HG03196 (cell line): Measurements from ENCODE around the gene EN1.

Experiments used
- ATAC-seq: cut with Tn5 transposase; IDR thresholded peaks from one replicate; pipeline ENCODE4 v1.9.1; 2021; ENCODE audit not compliant: unreplicated experiment

EN1 gene

GRCh38 chr2:118843483-118844132, 3.8 kb downstream of the EN1 start:
- no peak for ATAC-seq

GRCh38 chr2:118842661-118843482, 4.6 kb downstream of the EN1 start:
- ATAC-seq, result no peak

- ATAC-seq, result no peak
Measured at GRCh38 chr2:118841828-118842461, 5.5 kb downstream of the EN1 start.

- ATAC-seq, result no peak
Measured at GRCh38 chr2:118841450-118841827, 6.0 kb downstream of the EN1 start.

GRCh38 chr2:118838741-118839455, 8.6 kb downstream of the EN1 start:
- no peak for ATAC-seq

- ATAC-seq, result no peak
Measured at GRCh38 chr2:118837621-118838020, 9.8 kb downstream of the EN1 start.

GRCh38 chr2:118837067-118837466, 10.4 kb downstream of the EN1 start:
- ATAC-seq, result no peak

- ATAC-seq, result no peak
Measured at GRCh38 chr2:118836411-118836930, 11.0 kb downstream of the EN1 start.

- no peak for ATAC-seq
Measured at GRCh38 chr2:118835746-118836410, 11.6 kb downstream of the EN1 start.

- ATAC-seq, result no peak
Measured at GRCh38 chr2:118834901-118835745, 12.3 kb downstream of the EN1 start.

GRCh38 chr2:118834440-118834810, 13.0 kb downstream of the EN1 start:
- no peak for ATAC-seq

- ATAC-seq, result no peak
Measured at GRCh38 chr2:118833716-118834439, 13.6 kb downstream of the EN1 start.

- no peak for ATAC-seq
Measured at GRCh38 chr2:118832791-118833715, 14.4 kb downstream of the EN1 start.

GRCh38 chr2:118832071-118832790, 15.2 kb downstream of the EN1 start:
- no peak for ATAC-seq

GRCh38 chr2:118830881-118831280, 16.6 kb downstream of the EN1 start:
- no peak for ATAC-seq

GRCh38 chr2:118830118-118830517, 17.3 kb downstream of the EN1 start:
- no peak for ATAC-seq

- ATAC-seq, result no peak
Measured at GRCh38 chr2:118826093-118826492, 21.4 kb downstream of the EN1 start.
